AG08395 (cell line): Measurements from ENCODE around the gene MYLK4.
"Not testable (repeated sequence)": the region's sequence is repeated elsewhere in the genome, so short reads cannot be mapped to it uniquely, and the experiment has no call there.

Experiments
- DNase-seq: peaks from one replicate; pipeline ENCODE4 v3.0.0; 2012; ENCODE audit warnings: mixed read lengths, low spot score

Gene MYLK4

DNA sequence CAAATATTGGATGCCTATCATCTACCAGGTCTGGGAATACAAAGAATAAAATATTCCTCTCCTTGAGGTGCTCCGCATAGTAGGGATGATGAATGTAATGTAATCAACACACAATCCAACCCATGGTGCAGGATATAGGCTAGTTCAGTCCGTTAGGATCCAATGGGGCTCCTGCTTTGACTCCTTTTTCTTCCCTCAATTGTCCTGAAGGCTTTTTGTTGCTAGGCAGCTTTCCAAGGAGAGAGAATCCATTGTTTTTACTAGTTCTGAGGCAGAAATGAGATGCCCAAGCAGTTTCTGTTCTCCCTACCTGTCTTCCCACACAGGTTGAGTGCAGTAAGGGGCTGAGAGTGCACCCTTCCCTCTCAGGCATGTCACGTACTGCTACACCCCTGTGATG lies 26.5 kb upstream of the MYLK4 start:
- no peak for DNase-seq

DNA sequence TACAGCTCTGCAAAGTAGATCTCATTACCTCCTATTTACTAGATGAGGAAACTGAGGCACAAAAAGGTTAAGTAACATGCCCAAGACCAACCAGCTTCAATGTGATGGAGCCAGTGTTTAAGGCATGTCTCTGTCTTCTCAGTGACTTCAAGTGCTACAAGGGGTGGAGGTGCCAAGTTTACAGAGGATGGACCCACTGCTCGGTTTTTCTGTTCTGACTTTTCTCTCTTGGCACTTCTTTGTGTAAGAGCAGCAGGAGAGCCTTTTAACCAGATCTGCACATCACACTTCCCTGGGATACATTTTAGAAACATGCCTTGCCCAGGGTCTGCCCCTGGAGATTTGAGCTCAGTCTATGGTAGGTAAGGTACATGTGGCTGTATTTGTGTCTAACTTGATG lies 24.3 kb upstream of the MYLK4 start:
- DNase-seq: no peak

DNA sequence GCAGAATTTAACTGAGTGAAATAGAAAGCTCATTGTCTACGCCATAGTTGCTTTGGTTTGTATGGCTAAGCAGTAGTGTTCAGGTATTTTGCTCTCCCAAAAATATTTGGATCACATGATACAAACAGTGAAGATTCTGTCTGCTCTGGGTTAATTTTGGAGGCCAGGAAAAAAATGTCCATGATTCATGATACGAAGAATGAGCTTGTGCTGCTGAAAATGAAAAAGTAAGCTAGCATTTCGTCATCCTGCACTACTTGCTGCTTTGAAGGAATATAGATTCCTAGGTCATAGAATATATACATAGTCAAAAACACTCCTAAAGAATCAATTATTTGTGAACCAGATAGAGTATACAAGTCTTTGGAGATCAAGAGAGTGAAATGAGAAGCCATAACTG lies 22.7 kb upstream of the MYLK4 start:
- DNase-seq: peak; percentile 26

DNA sequence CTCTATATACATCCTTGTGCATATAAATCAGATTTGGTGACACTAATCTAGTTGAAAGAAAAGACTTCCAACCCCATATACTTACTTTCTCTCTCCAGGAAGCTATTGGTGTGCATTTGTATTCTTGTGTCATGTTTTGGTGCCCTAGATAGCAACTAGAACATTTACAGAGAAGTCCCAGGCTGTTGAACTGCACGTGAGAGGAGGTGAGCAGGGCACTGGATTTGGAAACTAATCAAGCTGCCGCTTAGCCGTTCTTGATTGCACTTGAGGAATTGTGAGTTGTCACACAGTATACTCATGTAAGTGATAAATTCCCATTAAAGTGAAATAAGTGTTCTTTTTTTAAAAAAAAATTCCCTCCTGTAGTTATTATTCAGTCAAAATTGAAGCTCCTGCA lies 22.1 kb upstream of the MYLK4 start:
- DNase-seq: no peak

DNA sequence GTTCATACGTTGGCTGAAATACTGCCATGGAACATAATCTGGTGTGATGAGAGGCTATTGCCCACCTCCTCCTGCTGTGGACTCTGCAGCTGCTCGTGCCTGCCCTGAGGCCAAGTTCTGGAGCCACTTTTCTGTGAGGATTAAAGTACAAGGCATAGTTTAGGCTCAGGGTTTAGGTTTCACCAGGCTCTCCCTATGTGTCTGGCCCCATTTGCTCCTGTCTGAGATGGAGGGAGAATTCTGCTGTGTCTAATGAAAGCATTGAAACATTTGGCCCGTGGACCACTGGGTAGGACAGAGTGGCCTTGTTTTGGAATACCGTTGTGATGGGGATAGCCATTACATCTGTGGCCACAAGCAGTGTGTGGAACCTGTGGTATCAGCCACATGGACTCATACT lies 20.4 kb upstream of the MYLK4 start:
- DNase-seq: no peak

DNA sequence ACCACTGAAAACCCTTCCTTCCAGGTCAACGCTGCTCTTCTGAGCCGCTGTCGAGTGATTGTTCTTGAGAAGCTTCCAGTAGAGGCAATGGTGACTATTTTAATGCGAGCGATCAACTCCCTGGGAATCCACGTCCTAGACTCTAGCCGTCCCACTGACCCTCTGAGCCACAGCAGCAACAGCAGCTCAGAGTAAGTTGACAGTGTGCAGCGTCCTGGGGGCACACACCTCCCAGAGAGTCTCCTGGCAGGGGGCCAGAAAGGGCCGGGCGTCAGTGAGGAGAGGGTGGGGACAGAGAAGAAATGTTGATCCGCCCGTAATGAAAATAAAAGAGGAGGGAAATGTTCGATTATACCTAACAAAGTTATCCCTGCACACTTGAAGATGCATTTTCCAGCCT lies 19.4 kb upstream of the MYLK4 start:
- no peak for DNase-seq

DNA sequence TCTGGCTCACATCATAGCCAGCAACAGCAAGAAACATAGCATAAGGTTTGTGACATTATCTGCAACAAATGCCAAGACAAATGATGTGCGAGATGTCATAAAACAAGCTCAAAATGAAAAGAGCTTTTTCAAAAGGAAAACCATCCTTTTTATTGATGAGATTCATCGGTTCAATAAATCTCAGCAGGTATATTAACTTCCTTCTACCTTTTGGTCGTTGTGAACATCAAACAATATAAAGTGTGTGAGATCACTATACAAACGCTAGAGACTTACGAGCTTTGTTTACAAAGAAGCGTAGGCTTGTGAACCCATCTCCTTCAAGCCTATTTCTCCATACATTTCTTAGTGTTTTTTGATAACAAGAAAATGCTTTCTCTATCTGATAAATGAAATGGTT lies 18.0 kb upstream of the MYLK4 start:
- no peak for DNase-seq

DNA sequence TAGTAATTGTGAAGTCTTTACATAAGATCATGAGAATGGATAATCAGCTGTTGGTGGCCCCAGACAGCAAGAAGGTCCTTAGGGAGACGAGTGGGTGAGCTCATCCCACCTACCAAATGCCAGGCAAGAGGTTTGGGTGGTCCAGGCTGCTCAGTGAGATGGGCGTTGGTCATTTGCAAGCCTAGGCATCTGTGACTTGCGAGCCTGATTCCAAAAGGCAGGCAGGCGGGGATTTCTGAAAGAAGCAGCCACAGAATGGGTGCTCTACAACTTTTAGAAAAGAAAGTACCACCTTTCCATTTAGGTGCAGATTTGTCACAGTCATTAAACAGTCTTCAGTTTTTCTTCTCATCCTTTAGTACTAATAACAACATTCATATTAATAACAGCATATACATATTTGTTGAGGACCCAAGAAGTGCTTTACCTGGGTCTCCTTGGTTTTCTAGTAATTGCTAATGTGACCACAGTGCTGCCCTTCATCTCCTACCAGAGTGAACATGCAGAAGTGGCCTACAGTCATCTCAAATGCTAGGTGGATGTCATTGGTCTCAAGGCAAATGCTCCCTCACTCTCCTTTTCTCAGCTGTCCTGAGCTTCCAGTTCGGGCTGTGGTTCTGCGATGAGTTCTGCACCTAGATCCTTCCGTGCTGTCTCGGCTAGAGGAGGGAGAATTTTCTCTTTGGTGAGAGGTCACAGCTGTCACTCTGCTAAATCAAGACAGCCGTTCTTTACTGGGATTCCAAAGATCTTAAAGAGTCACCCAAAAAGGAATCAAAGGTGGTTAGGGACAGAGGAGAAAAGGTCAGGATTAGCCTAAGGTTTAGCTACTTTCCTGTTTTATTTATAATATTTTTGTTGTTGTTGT lies 17.2 kb upstream of the MYLK4 start:
- DNase-seq: no peak

DNA sequence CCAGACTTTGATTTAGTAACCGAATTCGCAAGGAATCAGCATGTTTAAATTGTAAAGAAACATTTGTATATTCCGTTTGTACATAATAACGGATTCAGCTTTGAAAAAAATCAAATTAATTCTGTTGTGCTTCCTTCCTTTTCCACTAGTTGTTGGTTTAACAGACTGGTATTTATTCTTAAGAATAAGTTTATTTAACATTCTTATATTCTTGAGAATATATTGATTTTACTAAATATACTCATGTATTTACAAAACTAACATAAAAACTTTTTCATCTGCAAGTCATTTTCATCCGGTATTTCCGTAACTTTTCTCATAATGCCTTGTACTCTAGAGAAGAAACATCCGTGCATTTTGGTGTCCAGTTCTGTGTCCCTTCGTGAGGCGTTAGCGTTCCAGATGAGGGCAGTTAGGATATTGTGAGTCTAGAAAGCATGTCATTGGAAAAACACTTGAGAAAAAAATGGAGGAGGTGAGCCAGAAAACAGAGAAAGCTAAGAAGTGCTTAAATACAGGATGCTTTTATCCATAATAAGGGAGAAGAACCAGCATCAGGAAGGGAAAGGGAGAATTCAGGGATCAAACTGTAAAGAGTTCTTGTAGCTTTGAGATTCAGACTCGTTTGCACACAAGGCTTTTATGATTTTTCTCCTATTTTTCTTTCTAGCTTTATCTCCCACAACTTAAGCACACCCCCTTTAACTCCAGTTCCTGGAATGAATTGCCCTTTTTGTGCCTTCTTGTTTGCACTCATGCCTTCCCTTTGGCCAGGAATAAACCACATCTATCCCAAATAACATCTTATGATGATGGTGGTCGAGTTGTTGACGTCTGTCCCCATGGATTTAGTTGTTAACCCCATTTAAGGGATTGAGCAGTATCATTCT lies 16.3 kb upstream of the MYLK4 start:
- DNase-seq: no peak

DNA sequence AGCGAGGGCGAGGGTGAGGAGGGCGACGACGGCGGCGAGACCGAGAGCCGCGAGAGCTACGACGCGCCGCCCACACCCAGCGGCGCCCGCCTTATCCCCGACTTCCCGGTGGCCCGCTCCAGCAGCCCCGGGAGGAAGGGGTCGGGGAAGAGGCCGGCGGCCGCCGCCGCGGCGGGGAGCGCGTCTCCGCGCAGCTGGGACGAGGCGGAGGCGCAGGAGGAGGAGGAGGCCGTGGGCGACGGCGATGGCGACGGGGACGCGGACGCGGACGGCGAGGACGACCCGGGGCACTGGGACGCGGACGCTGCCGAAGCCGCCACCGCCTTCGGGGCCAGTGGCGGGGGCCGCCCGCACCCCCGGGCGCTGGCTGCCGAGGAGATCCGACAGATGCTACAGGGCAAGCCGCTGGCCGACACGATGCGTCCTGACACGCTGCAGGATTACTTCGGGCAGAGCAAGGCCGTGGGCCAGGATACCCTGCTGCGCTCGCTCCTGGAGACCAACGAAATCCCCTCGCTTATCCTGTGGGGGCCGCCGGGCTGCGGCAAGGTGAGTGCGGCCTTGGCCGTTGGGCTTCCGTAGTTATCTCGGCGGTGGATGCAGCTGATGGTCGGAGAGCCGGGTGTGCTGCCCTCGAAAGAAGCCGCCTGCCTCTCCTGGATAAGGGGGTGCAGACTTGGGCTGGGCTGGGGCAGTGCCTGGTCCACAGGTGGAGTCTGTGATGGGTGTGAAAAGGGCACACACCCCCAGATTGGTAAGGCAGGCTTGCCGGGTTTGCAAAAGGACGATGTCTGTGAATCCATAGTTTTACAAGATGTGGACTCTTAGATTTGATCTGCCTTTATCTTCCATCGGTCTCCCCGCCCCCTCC lies 15.4 kb upstream of the MYLK4 start:
- DNase-seq: peak; percentile 62

DNA sequence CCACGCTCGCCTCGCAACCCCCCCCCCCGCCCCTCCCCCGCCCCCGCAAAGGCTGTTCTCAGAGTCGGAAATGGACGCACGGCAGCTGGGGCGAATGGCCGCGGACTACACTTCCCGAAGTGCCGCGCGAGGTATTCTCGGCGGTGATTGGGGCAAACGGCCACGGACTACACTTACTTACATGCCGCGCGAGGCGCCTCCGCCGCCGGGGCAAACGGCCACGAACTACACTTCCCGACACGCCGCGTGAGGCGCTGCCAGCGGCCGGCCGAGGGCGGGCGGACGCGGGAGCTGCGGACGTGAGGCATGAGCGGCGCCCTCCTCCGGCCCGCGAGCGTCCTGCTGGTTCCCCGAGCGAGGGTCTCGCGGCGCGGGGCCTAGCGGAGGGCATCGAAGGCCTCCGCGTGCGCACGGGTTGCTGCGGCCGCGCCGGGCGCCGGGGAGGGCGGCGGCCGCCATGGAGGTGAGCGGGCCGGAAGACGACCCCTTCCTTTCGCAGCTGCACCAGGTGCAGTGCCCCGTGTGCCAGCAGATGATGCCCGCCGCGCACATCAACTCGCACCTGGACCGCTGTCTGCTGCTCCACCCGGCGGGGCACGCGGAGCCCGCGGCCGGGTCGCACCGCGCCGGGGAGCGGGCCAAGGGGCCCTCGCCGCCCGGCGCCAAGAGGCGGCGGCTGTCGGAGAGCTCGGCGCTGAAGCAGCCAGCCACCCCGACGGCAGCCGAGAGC lies 14.6 kb upstream of the MYLK4 start, which contains the start of gene WRNIP1:
WRNIP1 (plus strand) TSS at position 228 of the 730 bp plus-strand sequence; CDS start at position 458, 230 bp downstream.
- peak; percentile 98 for DNase-seq

DNA sequence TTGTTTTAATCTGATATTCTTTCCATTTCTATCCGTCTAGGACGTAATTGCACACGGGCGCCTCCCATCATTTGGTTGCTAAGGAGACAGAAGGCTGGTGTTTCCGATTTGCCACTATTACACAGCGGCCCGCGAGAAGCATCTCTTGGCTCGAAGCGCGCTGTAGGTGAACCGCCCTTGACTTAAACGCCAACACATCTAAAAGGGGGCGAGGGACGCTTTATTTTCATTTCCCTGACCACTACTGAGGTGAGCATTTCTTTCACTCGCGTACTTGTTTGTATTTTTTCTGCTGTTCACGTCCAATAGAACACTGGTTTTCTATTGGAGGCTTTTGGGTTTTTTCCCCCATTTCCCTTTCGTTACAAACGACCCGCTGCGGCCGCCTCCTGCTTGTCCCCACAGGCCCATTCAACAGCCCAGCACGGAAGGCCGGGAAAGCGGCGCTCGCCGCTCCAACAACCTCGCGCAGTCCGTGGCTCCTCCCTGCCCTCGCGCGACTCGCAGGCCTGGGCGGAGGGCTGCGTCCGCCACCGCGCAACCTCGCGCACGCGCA lies 14.0 kb upstream of the MYLK4 start:
- peak; percentile 68 for DNase-seq

DNA sequence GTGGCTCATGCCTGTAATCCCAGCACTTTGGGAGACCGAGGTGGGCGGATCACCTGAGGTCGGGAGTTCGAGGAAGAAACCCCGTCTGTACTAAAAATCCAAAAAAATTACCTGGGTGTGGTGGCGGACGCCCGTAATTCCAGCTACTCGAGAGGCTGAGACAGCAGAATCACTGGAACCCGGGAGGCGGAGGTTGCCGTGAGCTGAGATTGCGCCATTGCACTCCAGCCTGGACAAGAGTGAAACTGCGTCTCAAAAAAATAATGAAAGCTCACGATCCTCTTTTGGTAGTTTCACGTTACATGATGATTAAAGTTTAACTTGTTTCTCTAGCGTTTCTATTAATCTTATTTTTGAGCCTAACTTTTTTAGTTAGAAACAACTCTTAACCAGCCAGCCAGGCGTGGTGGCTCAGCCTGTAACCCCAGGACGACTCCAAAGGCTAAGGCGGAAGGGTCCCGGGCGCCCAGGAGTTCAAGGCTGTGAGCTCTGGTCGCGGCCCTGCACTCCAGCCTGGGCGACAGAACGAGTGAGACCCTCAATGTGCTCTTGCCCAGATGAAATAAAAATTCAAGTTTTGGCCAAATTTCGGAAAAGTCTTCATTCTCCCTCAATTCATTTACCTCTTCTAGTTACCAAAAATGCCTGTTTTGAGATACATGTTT lies 13.3 kb upstream of the MYLK4 start:
- DNase-seq: no peak

DNA sequence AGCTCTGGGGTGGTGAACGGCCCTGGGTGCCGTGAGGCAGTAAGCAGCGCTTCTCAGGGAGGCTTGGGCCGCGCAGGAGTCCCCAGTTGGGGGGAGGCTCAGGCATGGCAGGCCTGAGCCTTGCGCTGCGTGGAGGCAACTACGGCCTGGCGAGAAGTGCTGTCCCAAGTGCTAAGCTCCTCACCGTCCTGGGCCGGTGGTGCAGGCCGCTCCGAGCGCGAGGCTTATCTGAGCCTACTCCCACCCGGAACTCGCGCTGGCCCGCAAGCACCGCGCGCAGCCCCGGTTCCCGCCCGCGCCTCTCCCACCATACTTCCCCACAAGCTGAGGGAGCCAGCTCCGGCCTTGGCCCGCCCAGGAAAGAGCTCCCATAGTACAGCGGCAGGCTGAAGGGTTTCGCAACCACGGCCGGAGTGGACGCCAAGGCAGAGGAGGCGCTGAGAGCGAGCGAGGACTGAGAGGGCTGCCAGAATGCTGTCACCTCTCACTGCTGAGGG lies 12.7 kb upstream of the MYLK4 start:
- no peak for DNase-seq

DNA sequence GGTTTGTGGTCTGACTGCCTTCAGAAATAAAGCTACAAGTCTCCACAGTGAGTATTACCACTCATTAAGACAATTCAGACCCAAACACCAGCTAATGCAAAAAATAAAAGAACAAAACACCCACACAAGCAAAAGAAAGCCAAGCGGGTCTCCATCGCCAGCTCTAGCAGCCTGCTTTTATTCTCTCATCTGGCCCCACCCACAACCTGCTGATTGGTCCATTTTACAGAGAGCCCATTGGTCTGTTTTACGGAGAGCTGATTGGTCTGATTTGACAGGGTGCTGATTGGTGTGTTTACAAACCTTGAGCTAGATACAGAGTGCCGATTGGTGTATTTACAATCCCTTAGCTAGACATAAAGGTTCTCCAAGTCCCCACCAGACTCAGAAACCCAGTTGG lies 12.1 kb upstream of the MYLK4 start:
- DNase-seq: not testable (repeated sequence)

DNA sequence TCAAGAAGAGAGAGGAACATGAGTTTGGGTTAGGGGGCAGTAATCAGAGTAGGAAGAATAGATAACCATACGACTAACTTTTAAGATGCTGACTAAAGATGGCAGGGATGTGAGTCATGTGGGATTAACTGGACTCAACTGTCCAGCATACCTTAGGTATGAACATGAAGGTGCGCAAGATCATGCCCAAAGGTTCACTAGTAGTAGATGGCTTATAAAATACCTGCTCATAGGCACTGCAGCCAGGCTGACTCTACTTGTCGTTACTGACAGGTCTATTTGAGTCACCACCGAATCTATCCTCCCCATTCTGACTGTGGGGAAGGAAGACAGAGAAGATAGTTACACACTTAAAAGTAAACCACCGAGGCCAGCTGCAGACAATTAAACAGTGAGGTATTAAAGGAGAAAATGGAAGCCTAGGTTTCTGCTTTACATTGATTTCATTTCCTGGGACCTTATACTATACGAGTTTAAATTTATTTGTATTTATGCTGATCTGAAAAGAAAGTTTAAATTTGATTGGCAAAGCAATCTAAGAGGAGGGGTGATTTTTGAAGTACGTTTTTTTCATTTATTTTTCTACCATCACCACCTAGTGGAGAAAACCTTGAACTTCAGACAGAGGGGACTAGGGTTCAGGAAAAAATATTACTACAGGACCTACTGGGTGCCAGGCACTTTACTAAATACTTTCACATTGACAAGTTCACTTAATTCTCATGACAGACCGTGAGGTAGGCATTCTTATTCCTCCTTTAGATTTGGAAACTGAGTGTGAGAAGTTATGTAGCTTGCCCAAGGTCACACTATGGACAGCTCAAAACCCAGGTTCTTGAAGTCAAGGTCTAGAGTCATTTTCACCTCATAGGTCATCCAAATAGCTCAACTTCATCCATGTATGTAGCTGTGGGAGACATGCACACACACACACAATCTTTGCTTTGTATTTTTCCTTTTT lies 10.4 kb upstream of the MYLK4 start:
- DNase-seq: no peak

DNA sequence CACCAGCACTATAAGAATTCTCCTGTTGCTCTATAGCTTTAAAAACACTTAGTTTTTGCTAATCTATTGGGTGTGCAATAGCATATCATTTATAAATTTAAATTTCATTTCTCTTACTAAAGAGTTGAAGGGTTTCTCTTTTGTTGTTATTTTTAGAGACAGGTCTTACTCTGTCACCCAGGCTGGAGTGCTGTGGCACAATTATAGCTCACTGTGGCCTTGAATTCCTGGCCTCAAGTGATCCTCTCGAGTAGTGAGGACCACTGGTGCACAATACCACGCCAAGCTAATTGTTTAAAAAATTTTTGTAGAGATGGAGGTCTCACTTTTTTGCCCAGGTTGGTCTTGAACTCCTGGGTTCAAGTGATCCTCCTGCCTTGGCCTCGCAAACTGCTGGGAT lies 8.3 kb upstream of the MYLK4 start:
- no peak for DNase-seq

DNA sequence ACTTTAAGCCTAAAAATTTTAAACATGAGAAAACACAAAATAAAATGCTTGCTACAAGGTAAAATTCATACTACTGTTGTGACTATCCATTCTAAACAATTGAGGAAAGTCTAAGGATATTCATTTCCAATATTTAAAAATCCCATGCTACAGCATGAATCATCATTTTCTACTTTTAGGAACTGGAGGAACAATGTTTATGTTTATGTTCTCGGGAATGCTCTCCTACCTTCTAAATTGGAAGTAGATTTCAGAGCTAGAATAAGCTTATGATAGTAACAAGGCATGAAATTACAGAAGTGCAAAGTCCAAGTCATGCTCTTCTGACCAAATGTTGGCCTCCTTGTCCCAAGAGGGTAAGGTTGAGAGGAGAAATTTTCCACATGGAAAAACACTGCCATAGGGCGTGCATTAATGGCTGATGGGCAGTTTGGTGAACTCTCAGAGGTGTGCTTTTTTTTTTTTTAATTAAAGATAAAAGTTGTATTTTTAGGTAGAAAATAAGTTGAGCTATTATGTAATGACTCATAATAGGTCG lies 6.0 kb upstream of the MYLK4 start:
- no peak for DNase-seq

DNA sequence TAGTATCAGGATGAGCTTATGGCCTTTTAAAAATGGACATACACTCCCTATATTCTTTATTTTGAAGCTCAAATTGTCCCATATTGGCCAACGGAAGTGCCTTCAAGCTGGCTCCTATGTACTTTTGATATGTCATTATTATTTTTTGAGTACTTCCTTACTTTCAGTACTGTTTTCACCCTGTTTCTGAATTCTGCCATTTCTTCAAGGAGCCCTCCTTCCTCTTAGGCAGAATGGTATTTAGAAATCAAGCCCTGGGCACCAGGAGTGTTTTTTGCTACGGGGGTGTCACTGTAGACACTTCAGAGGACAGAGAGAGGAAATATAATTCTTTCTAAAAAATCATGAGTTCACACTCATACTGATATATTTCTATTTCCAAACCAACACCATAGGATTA lies 5.5 kb upstream of the MYLK4 start:
- DNase-seq: no peak
